Left colon (tissue), 2 donors: Measurements from ENCODE around the gene SLC45A1. TPM values are rescaled to one million over a fixed set of nuclear protein-coding genes. Genes with fewer than 3 reads are reported as not detected.

Source experiments
- ATAC-seq: fragments of 200-7000 bp; cut with Tn5 transposase; one replicate; pipeline ENCODE4 v1.9.1; 2020; ENCODE audit warnings: mild to moderate bottlenecking, moderate library complexity
- DNase-seq, 2 donors: peaks; one replicate each; pipeline ENCODE4 v3.0.0-alpha.2; 2020
- intact Hi-C, 2 donors: fragments of 100-400 bp; cut with DNase I in 1 of 2; cut with micrococcal nuclease in 1 of 2; formaldehyde crosslinking; loops; one replicate each; pipeline versions ENCODE4 v1.11.2 to v1.14.0; 2022; cut with DNase I, micrococcal nuclease
- total RNA-seq, 2 donors: library from RNA; stranded (reverse); fragmentation: NEBNext Ultra II Directional; extraction: Animal tissue kit (Norgen Biotek cat#: 25700); gene quantifications; one replicate each; pipeline ENCODE4 v1.2.1, GENCODE V29; 2021
- donor health status: DM: no; HTN: no; CAD: no.
- donor health status: DM: yes; HTN: yes; CAD: no.

SLC45A1 gene
- total RNA-seq, 2 donors from 2014 or later: 0.70 to 0.73 TPM

DNA sequence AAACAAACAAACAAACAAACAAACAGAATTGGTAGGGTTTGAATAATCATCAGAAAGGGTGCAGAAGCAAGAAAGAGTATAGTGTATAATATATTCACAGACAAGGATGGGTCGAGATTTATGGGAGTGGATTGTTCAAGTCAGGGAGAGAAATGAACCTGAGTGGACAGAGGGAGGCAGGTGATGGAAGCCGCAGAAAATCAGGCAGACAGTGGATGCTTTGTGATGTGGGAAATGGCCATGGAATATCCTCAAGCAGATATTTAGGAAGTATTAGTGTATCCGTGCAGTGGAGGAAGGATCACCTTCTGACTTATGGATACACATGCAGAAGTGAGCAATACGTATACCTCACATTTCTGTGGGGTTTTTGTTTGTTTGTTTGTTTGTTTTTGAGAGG is 14.0 kb upstream of the SLC45A1 start:
- DNase-seq (no peak), ATAC-seq (no peak)
- intact Hi-C loops: no loop called here

DNA sequence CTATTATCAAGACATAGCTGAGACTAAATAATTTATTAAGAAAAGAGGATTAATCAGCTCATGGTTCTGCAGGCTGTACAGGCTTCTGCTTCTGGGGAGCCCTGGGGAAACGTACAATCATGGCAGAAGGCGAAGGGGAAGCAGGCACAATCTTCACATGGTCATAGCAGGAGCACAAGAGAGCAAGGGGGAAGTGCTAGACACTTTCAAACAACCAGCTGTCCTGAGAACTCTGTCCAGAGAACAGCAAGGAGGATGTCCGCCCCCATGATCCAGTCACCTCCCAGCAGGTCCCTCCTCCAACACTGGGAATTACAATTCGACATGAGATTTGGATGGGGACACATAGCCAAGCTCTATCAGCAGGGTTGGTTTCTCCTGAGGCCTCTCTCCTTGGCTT is 10.3 kb upstream of the SLC45A1 start:
- intact Hi-C loops: no loop called here
- DNase-seq: no peak
- ATAC-seq: no peak

DNA sequence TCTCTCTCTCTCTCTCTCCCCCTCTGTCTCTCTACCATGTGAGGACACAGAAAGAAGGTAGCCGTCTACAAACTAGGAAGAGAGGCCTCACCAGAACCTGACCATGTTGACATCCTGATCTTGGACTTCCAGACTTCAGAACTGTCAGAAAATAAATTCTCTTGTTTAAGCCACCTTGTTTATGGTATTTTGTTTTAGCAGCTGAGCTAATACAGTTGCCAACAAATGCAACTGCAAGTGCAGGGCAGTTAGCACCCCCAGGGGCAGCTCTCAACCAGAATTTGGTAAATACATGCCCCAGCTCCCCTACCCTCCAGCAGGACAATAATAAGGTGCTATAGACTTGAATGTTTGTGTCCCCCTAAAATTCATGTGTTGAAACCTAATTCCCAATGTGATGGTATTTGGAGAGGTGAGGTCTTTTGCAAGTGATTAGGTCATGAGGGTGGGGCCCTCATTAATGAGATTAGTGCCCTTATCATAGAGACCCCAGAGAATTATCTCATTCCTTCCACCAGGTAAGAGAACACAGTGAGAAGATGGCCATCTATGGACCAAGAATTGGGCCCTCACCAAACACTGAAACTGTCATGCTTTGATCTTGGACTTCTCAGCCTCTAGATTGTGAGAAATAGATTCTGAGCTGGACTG is 6.7 kb upstream of the SLC45A1 start:
- intact Hi-C loops: loop anchor here (5.0 to 10.0 kb wide), 4 partner anchors 276 to 334 kb away; no protein-coding TSS in a partner anchor
- DNase-seq (no peak), ATAC-seq (no peak)

DNA sequence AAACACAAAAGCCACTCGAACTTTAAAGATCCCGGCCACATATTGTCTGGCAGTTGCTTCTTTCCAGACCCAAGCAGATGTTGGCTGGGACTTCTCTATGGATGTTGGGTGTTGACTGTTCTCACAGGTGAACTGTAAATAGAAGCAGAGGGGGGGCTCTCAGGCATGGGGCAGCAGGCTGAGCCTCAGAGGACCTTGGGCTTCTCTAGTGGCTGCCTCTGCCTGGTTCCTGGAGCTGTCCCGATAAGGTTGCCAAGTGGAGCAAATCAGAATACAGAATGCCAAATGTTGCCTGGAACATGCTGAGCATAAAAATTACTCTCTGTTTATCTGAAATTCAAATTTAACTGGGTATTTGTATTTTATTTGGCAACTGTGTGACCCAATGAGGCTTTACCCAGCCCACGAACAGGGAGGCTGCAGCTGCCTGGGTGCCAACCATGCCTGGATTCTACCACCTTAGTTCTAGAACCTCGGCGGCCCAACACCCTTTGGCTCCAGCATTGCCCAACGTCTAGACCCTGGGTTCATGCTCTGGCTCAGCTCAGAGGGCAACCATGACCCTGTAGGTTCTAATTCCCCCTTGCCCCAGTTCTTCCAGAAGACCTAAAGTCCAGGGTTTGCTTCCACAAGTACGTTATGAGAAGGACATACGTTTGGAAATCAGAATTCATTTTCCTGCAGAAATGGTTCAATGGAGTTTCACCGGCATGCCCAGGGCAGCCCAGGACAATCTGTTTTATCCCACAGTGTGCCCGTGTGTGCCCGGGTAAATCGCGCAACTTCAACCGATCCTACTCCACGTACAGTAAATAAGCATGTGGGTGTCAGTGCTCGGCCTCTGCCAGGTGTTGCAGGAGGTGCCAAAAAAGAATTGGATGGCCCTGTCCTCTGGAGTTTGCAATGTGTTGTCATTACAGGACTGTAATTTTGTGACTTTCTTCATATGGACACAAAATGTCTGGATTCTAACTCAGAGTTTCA is 5.4 kb upstream of the SLC45A1 start:
- intact Hi-C loops: loop anchor here (5.0 to 10.0 kb wide), 4 partner anchors 278 to 335 kb away; no protein-coding TSS in a partner anchor
- DNase-seq (no peak), ATAC-seq (peak; percentile 20)

DNA sequence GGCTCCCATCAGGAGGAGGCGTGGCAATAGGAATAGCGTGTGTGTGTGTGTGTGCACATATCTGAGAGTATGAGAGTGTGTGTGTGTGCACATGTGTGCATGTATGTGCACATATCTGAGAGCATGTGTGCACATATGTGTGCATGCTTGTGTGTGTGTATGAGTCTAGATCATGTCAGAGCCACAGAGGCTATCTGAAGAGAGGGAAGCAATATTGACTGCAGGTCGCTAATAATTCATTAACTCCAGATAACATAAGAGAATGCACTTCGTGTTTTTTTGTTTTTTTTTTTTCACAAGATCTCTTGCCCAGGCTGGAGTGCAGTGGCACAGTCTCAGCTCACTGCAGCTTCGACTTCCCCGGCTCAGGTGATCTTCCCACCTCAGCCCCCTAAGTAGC is 4.7 kb upstream of the SLC45A1 start:
- no peak for ATAC-seq
- intact Hi-C loops: loop anchor here (5.0 to 10.0 kb wide), 4 partner anchors 278 to 336 kb away; no protein-coding TSS in a partner anchor
- no peak for DNase-seq

DNA sequence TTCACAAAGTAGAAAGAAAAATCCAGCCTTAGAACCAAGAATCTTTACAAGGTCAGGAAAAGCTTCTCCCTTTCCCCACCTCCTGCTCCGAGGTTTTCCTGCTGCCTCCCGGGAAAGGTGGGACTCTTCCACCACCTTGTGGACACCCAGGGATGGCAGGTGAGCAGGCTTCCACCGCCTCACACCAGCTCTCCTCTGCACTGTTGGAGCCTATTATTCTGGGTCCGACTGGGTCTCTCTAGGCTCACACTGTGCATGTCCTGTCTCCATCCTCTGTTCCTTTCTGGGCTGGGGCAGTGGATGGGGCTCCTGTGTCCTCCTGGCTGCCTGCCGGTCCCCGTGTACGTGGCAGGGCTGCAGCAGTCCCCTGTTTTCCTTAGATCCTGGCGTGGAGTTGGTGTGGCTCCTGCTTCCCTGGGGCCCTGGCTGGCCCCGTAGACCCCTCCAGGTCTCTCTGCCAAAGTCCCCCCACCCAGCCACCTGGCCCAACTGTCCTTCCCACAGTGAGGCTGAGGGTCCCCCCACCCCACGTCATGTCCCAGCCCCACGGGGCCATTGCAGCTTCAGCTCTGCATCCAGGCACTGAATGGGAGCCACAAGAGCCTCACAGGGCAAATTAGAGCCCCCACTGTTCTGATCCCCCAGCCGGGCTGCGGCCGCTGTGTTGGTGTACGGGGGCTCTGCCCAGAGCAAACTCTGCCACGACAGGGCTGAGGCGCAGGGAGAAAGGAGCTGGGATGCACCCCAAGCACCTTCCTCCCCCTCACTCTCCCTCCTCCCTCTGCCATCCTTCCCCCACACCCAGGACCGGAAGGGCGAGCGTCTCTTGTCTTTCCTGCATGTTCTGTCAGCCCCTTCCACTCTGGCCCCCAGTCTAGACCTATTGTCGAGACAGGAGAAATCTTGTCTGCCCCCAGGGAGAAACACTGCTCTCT is 3.3 kb upstream of the SLC45A1 start:
- DNase-seq (peak; percentile 69 to 79), ATAC-seq (peak; percentile 94)
- intact Hi-C loops: loop anchor here (5.0 to 10.0 kb wide), 4 partner anchors 280 to 337 kb away; no protein-coding TSS in a partner anchor

DNA sequence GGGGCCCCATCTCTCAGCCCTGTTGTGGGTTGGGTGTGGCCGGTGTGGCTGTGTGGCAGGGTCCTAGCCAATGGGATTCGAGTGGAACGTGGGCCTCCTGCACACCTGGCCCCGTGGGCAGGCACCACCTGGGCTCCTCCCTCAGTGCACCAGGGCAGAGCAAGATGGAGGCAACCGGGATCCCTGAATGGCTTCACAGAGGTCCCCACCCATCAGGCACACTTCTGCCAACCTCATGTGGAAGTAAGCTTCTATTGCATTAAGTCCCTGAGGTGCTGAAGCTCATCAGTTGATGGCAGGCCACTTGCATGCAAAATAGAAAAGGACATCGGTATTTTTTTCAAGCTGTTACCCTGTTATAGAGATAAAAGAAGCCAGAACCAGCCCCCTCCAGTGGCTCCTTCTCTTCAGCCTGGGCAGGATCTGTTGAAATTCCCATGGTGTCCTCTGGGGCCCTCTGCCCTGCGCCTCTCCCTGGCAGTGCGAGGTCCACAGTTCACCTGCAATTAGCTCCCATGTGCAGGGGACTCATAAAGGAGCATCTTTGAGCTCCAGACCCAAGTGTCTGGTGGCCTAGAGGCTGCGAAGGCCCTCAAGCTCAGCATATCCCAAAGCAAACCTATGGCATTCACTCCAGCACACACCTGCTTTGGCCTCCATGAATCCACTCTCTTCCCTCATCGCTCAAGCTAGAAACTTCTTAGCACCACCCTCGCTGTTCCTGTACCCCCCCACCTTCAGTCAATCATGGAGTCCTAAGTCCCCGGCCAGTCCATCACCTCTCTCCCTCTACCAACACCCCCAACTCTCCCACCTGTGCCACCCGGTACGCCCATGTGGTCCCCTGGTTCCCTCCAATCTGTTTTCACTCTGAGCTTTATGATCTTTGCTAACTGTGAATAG is 2.1 kb upstream of the SLC45A1 start:
- ATAC-seq: no peak
- intact Hi-C loops: loop anchor here in 1 of 2 donors (10.0 kb wide), 2 partner anchors 281 to 331 kb away; no protein-coding TSS in a partner anchor
- DNase-seq: no peak

DNA sequence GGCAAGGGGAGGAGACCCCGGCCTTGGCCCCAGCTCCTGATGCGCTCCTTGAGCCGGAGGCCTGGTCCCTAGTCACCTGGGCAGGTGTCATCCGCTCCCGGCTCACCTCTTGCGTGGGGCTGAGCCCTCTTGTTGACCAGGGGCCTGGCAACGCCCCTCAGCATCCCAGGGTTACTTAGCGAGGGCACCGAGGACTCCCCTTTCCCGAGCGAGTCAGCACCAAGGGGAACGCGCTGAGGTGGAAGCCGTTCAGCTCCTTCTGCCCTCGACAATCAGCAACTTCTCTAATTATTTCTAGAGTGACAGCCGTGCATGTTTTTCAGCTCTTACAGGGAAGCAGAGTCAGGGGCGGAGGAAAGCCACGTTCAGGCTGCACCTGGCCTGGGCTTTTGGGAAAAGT is 522 bp downstream of the SLC45A1 start:
- DNase-seq: no peak
- no peak for ATAC-seq
- intact Hi-C loops: loop anchor here in 1 of 2 donors (10.0 kb wide), 2 partner anchors 284 to 334 kb away; no protein-coding TSS in a partner anchor

DNA sequence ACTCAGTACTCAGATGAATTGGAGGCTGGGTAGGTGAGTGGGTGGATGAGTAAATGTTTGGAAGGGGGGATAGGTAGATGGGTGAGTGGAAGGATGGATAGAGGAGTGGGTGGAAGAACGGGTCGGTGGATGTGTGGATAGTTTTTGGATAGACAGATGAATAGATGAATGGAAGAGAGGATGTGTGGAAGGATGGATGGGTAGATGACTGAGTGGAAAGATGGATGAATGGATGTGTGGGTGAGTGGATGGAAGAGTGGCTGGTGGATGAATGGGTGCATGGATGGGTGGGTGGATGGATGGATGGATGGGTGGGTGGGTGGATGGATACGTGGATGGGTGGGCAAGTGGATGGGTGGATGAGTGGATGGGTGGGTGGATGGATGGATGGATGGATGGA is 3.7 kb downstream of the SLC45A1 start:
- no peak for ATAC-seq
- intact Hi-C loops: no loop called here

DNA sequence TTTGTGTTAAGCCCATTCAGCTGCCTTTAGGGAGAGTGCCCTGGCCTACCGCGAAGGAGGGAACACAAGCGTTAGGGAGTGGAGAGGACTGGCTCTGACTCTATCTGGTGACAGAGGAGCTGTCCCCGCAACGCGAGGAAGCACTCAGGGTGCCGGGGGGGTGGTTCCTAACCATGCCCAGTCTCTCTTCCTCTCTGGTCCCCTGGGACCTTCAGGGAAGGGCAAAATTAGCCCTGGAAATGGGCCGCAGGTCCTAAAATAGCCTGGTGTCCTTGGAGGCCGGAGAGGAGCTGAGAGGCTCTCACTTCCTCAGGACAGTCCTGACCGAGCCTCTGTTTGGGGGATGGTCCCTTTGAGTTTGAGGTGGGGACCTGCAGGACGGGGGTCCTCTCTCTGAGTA is 5.8 kb downstream of the SLC45A1 start:
- no peak for DNase-seq
- ATAC-seq: no peak
- intact Hi-C loops: no loop called here

More for the DNA sequence above, 3.7 kb downstream of the SLC45A1 start:
- no peak for DNase-seq

DNA sequence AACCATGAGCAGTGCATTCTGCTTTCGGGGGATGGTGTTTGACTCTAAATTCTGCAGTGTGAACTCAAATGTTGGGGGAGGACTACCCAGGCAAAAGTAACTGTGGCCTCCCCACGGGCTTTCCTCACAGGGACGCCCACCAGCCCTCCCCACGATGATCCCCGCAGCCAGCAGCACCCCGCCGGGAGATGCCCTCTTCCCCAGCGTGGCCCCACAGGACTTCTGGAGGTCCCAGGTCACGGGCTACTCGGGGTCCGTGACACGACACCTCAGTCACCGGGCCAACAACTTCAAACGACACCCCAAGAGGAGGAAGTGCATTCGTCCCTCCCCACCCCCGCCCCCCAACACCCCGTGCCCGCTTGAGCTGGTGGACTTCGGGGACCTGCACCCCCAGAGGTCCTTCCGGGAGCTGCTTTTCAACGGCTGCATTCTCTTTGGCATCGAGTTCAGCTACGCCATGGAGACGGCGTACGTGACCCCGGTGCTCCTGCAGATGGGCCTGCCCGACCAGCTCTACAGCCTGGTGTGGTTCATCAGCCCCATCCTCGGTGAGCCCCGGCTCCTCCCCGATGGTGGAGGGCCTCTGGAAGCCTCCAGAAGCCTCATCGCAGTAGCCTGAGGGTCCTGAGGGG is 6.4 kb downstream of the SLC45A1 start:
- intact Hi-C loops: no loop called here
- ATAC-seq (no peak), DNase-seq (no peak)

DNA sequence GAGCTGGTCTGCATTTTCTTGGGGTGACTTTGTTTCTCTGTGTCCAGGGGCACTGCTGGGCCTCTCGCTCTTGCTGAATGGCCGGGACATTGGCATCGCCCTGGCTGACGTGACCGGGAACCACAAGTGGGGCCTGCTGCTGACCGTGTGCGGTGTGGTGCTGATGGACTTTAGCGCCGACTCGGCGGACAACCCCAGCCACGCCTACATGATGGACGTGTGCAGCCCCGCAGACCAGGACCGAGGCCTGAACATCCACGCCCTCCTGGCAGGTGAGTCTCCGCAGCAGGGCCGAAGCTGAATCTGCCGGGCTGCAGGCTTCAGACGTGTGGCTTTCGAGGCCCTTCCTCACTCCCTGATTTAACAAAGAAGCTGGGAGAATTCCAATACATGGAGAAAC is 7.9 kb downstream of the SLC45A1 start:
- DNase-seq (no peak), ATAC-seq (no peak)
- intact Hi-C loops: no loop called here

DNA sequence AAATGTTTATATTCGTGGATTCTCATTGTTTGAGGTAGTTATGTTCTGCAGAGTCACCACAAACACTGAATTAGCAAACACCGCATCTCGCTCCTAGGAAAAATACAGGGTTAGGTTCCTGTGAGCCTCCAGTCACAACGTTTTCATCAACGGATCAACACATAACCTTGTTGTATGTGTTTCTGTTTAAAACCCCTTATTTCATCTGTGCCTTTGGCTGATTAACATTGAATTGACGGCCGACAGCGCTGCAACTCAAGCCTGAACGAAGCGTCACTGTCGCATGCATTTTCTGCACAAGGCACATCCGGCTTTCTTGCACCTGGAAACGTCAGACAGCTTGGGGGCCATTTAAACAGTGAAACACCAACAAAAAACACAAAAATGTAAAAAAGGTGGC is 8.4 kb downstream of the SLC45A1 start:
- ATAC-seq (no peak), DNase-seq (no peak)
- intact Hi-C loops: no loop called here

DNA sequence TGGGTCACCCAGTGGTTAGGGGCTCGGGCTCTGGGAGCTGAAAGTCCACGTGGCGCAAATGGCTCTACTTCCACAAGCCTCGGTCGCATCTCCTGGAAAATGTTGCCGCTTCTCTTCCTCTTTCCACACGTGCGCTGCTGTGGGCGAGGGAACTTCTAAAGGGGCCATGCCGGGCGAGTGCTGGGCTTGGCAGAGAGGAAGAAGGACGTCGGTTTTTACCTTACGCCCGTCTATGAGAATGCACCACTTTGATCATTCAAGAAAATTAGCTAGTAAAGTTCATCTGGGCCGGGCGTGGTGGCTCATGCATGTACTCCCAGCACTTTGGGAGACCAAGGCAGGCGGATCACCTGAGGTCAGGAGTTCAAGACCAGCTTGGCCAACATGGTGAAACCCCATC is 10.4 kb downstream of the SLC45A1 start:
- intact Hi-C loops: no loop called here

DNA sequence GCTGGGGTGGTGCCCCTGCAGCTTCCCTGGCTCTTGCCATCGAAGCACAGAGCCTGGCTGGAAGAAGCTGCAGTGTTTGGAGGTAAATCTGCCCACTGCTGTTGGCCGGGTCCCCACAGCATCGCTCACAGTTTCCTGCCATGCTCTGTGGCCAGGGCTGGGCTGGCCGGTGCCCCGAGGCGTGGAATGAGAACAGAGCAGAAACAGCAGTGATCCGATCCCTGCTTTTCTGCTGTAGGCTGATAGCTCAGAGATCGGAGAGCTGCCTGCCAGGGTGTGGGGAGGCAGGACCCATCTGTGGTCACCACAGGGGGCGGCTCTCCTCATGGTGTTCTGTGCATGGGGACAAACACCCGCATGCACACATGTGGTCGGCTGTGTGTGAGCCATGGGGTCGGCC is 11.5 kb downstream of the SLC45A1 start:
- no peak for DNase-seq
- intact Hi-C loops: no loop called here
- ATAC-seq: no peak

More for the DNA sequence above, 10.4 kb downstream of the SLC45A1 start:
- no peak for ATAC-seq
- no peak for DNase-seq

DNA sequence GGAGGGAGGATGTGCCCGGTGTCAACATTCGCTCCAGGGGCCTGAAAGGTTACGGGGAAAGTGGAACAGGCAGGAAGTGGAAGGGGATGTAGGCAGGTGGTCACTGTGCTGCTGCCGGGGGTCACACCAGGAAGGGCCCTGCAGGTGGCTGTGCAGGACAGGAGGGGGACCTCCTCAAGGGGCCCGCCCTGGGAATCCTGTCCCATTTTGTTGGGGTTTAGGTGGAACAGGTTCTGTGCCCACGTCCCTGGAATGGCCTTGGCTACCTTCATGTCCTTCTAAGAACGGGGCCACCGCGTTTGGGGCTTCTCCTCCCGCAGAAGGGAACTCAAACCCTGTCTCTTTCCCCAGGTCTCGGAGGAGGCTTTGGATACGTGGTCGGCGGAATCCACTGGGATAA is 11.9 kb downstream of the SLC45A1 start:
- DNase-seq (no peak), ATAC-seq (no peak)
- intact Hi-C loops: no loop called here
